Measurements from ENCODE around the gene IRS2. TPM values are rescaled to one million over a fixed set of nuclear protein-coding genes. Genes with fewer than 3 reads are reported as not detected.

The IRS2 gene
- total and polyA plus RNA-seq, 2 of the 8 experiments (the other 6 are each of a cell fraction or from before 2014, with no cell fraction given): 2.6 to 17.0 TPM

DNA sequence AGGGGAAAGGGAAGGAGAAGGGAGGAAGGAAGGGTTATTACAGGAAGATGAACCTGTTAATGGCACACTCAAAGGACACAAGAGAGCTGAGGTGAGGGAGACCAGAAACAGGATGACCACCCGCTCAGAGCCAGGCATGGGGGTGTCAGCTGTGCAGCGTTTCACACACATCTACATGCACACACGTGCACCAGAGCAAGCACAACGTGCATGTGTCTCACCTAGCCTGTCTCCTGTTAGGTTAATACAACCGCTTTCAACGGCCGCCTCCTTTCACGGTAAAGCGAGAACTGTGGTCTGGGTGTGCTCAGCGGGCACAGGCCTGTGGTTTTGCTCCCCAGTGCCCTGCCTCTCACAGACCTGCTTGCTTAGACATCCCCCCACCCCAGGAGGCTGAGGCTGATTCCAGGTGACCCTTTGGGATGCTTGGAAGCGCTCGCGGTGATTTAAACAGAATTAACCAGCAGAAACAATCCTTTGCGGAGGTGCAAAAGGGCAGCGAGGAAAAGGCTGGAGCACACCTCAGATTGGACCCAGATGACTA lies 27.4 kb downstream of the IRS2 start:
- H2BK15ac ChIP-seq (ENCODE audit: low read length): no peak overlapping the region
- H4K20me1 ChIP-seq (replicated peaks in 1 of 2; ENCODE audit: control insufficient read depth in 1 of 2, insufficient read depth in 2 of 2, low read length in 2 of 2): peaks cover 7 to 10% of the 10 kb centered on the region in 2 experiments
- no peaks in the 10 kb centered on the region for H3K9me3 ChIP-seq (ENCODE audit: insufficient read depth in 2 of 2, low read depth in 1 of 2, low read length in 1 of 2)
- no peak overlapping the region for H2BK120ac ChIP-seq (replicated peaks; ENCODE audit: low read depth, low read length)
- no peak overlapping the region for H3K4ac ChIP-seq (replicated peaks; ENCODE audit: insufficient read length, low read depth, low read length)
- H3K4me3 ChIP-seq (ENCODE audit: extremely low read depth in 1 of 4, insufficient read depth in 2 of 4, low read depth in 3 of 4, low read length in 4 of 4): no peak overlapping the region
- no peak overlapping the region for H3K56ac ChIP-seq (replicated peaks; ENCODE audit: insufficient read length, low read depth, low read length)
- no peak overlapping the region for H2BK20ac ChIP-seq (ENCODE audit: low read length)
- no peak overlapping the region for H3K27ac ChIP-seq (ENCODE audit: low read depth, low read length)
- POLR2A ChIA-PET (ENCODE audit: partially characterized antibody): interaction anchor here (0.6 kb wide), 1 partner anchor 93 kb away, joined by 3 read pairs; no protein-coding TSS in a partner anchor
- no peak overlapping the region for H3K23ac ChIP-seq (ENCODE audit: insufficient read length)
- H2BK5ac ChIP-seq (ENCODE audit: low read depth, low read length): no peak overlapping the region
- no peak overlapping the region for H2AK5ac ChIP-seq (ENCODE audit: low read depth, low read length)
- H3K79me2 ChIP-seq (ENCODE audit: control insufficient read depth in 1 of 2, insufficient read depth in 2 of 2, low read length in 2 of 2): peaks cover 0 to 57% of the 10 kb centered on the region in 2 experiments; a peak in 2 of 4 replicates
- peaks cover 0 to 5% (median under 1%) of the 10 kb centered on the region in 4 experiments; a peak in 4 of 7 replicates for H3K4me1 ChIP-seq (replicated peaks in 1 of 4; ENCODE audit: control insufficient read depth in 3 of 4, insufficient read depth in 4 of 4, low read length in 3 of 4)
- H3K36me3 ChIP-seq (ENCODE audit: control insufficient read depth in 2 of 4, insufficient read depth in 4 of 4, low read length in 3 of 4): peaks cover 0 to 10% (median 3%) of the 10 kb centered on the region in 4 experiments; a peak in 4 of 8 replicates
- H3K79me1 ChIP-seq (ENCODE audit: low read depth, low read length): peaks cover 7% of the 10 kb centered on the region
- no peak overlapping the region for H4K91ac ChIP-seq (replicated peaks; ENCODE audit: insufficient read length, low read length)
- H3K27me3 ChIP-seq (replicated peaks in 1 of 4; ENCODE audit: control insufficient read depth in 3 of 4, extremely low read depth in 1 of 4, insufficient read depth in 3 of 4, low read length in 3 of 4): no peaks in the 10 kb centered on the region
- no peak overlapping the region for H3K9ac ChIP-seq (replicated peaks in 1 of 4; ENCODE audit: extremely low read depth in 1 of 4, low read depth in 3 of 4, low read length in 3 of 4)
- H3K4me2 ChIP-seq (ENCODE audit: insufficient read depth in 1 of 2, low read depth in 2 of 2, low read length in 2 of 2): no peak overlapping the region
- no peak overlapping the region for H2BK12ac ChIP-seq (ENCODE audit: low read depth, low read length)
- CTCF ChIA-PET (ENCODE audit: partially characterized antibody): interaction anchor here (0.6 to 1.0 kb wide), 2 partner anchors 145 to 205 kb away, joined by 3 read pairs; no protein-coding TSS in a partner anchor
- H3K14ac ChIP-seq (ENCODE audit: insufficient read length): no peak overlapping the region
- no peak overlapping the region for H4K8ac ChIP-seq (ENCODE audit: extremely low read depth, insufficient read depth, low read length)
- no peak overlapping the region for H3K18ac ChIP-seq (ENCODE audit: extremely low read depth, low read length)
- H2AFZ ChIP-seq (ENCODE audit: low read length): no peak overlapping the region
- FAIRE-seq (no peak), DNase-seq (ENCODE audit: low read depth in 1 of 2, low spot score in 2 of 2) (no peak)
- no peak overlapping the region for H4K5ac ChIP-seq (ENCODE audit: insufficient read length, low read depth, low read length)
- H3K23me2 ChIP-seq (ENCODE audit: low read depth, low read length): no peaks in the 10 kb centered on the region
- 88% methylated on average over 15 of the region's 15 CpGs; no CpG with 5 or more reads in 1 of the 2 experiments for WGBS, 2 experiments (ENCODE audit: extremely low coverage in 1 of 2, insufficient coverage in 1 of 2, insufficient read length in 1 of 2, insufficient replicate concordance in 2 of 2, low coverage in 1 of 2, low lambda C conversion rate in 2 of 2, missing lambda C conversion rate in 1 of 2)

Measured in H1 (cell line).